ENCODE results near the gene SLC12A2.

SLC12A2 gene

DNA sequence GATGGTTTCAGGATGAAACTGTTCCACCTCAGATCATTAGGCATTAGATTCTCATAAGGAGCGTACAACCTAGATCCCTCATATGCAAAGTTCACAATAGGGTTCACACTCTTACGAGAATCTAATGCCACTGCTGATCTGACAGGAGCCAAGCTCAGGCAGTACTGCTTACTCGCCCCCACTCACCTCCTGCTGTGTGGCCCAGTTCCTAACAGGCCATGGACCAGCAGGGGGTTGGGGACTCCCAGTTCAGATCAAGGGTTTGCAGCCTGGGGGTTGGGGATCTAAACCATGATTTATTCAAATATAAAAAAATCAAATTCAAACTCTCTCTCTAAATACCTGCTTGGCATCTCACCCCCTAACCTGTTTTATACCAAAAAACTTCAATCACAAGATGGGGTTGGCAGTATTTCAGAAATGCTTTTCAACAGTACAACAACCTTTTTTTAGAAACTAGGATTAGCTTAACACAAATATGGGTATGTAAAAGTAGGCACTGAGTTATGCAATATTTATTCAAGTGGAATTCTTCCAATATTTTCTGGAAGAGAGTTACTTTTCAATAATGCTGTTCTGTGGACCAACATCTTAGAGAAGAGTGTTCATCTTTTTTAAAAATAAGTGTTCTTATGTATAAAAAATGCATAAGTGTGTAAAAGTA lies 30.1 kb upstream of the SLC12A2 start:
- H3K4me3 ChIP-seq (replicated peaks; ENCODE audit: low read depth, low read length) = no peak overlapping the region
- TF ChIP-seq, protein P1, sequence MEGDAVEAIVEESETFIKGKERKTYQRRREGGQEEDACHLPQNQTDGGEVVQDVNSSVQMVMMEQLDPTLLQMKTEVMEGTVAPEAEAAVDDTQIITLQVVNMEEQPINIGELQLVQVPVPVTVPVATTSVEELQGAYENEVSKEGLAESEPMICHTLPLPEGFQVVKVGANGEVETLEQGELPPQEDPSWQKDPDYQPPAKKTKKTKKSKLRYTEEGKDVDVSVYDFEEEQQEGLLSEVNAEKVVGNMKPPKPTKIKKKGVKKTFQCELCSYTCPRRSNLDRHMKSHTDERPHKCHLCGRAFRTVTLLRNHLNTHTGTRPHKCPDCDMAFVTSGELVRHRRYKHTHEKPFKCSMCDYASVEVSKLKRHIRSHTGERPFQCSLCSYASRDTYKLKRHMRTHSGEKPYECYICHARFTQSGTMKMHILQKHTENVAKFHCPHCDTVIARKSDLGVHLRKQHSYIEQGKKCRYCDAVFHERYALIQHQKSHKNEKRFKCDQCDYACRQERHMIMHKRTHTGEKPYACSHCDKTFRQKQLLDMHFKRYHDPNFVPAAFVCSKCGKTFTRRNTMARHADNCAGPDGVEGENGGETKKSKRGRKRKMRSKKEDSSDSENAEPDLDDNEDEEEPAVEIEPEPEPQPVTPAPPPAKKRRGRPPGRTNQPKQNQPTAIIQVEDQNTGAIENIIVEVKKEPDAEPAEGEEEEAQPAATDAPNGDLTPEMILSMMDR (IDR thresholded peaks at IDR 0.05; ENCODE audit: low read length, missing control alignments) = no peak
- peak; percentile 27 for DNase-seq (ENCODE audit: low read depth)

DNA sequence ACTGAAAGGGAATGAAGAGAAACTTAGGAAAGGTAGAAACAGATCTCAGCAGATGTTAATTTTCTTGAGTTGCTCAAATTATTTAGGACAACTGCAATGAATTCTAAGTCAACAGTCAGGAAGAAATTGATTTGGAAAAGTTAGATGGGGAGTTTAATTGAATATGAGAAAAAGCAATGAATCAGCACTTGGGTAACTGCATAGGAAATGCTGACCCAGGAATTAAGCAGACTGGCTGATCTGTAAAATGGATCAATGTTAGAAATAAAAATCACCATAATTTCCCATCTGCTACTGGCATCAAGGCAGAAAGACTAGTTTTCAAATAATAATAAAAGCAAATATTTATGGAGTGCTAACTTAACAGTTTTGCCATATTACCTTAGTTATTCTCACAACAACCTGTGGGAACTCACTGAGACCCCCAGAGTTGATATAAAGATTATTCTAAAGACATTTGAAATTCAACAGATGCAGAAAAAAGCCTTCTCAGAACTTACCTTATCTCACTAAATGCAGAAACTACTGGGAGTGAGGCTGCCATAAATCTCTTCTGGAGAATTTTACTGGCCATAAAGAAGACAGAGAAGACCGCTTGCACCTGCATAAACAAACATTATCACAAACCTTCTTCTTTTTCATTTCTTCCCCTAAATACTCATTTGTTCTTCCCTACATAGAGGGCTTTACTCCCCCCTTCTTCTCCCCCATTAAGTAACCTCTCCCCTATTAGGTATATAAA lies 22.8 kb upstream of the SLC12A2 start:
- H3K4me3 ChIP-seq (replicated peaks; ENCODE audit: low read depth, low read length) = no peak overlapping the region
- no peak for DNase-seq (ENCODE audit: low read depth)
- TF ChIP-seq, protein P1 (IDR thresholded peaks at IDR 0.05; ENCODE audit: low read length, missing control alignments) = no peak

DNA sequence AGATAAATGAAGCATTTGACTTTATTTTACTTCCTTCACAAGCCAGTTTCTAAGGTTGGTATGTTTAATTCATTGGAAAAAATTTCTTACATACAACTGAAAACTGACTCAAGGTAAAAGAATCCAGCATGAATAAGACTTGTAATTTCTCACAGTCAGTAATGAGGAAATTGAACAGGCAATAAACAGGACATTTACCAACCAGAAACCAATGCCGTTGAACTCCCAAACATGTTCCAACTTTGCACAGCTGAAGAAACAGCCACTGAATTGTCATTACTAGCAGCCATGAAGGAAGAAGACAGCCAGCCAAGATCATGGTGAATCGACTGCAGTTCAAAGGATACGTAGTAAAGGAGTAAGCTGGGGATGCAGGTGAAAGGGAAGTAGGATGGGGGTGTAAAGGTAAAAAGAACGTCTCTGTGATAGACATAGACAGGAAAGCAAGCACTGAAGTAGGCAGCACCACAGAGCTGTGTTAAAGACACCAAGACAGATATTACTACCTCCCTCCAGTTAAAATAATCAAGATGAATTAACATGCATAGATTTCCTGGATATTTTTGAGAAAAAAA lies 21.3 kb upstream of the SLC12A2 start:
- DNase-seq (ENCODE audit: low read depth) = peak; percentile 53
- TF ChIP-seq, protein P1 (IDR thresholded peaks at IDR 0.05; ENCODE audit: low read length, missing control alignments) = no peak
- H3K4me3 ChIP-seq (replicated peaks; ENCODE audit: low read depth, low read length) = no peak overlapping the region

DNA sequence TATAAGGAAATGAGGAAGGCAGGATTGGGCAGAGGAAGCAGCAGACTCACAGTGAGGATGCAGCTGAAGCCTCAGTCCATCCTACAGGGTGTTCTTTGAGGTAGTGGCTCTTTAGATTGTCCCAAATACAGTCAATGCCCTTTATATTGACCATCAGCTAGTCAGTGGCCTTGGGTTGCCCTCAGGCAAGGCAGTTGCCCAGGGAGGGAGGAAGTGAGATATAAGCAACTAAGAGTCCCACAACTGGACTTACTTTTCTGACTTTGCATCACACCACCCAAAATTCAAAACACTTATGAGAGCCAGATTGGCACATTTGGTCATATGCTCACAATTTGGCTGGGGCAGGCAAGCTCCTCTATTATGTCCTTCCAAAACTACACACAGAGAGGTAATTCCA lies 9.4 kb upstream of the SLC12A2 start:
- TF ChIP-seq, protein P1 (IDR thresholded peaks at IDR 0.05; ENCODE audit: low read length, missing control alignments) = no peak
- H3K4me3 ChIP-seq (replicated peaks; ENCODE audit: low read depth, low read length) = no peak overlapping the region
- no peak for DNase-seq (ENCODE audit: low read depth)

DNA sequence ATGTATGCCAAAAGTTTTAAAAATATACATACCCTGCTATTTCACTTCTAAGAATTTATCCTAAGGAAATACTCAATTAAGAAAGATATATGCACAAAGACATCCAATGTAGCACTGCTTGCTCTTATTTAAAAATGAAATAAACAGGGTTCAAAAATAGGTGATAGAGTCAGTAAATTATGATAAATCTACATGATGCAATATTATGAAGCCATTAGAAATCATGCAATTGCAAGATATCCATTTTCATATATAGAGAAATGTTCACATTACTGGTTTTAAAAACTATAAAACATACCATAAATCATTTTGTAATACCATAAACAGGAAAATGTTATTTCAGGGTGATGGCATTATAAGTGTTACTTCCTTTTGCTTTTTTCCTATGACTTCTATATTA lies 8.6 kb upstream of the SLC12A2 start:
- TF ChIP-seq, protein P1 (IDR thresholded peaks at IDR 0.05; ENCODE audit: low read length, missing control alignments) = no peak
- no peak overlapping the region for H3K4me3 ChIP-seq (replicated peaks; ENCODE audit: low read depth, low read length)
- DNase-seq (ENCODE audit: low read depth) = no peak

DNA sequence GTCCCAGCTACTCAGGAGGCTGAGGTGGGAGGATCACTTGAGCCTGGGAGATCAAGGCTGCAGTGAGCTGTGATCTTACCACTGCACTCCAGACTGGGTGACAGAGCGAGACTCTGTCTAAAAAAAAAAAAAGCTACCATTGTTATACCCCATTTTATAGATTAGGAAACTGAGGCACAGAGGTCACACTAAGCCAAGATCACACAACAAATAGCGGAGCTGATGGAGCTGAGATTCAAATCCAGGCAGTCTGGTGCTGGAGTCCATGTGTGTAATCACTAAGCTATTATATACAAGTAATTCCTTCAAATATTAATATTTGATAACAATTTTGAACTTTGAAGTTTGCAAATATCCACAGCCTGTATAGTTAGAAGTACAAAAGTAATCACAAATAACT lies 6.0 kb upstream of the SLC12A2 start:
- H3K4me3 ChIP-seq (replicated peaks; ENCODE audit: low read depth, low read length) = no peak overlapping the region
- no peak for DNase-seq (ENCODE audit: low read depth)
- TF ChIP-seq, protein P1 (IDR thresholded peaks at IDR 0.05; ENCODE audit: low read length, missing control alignments) = no peak
